ENCODE data around the gene CLTC. TPM values are rescaled to one million over a fixed set of nuclear protein-coding genes. Genes with fewer than 3 reads are reported as not detected.

Gene CLTC
- total and polyA plus RNA-seq, 2 donors (not counting 1 experiment from before 2014, with no cell fraction given), result 25.9 to 114 TPM

GRCh38 chr17:59627274-59627673 lies 7.6 kb downstream of the CLTC start:
- Histone ChIP-seq H3K4me3 (ENCODE audit: control extremely low read depth in 1 of 5, extremely low read depth in 1 of 5, insufficient read depth in 1 of 5, low read depth in 2 of 5, low read length in 4 of 5) (no peak overlapping the region), H3K36me3 (replicated peaks in 1 of 2; ENCODE audit: control extremely low read depth in 1 of 2, control insufficient read depth in 1 of 2, extremely low read depth in 1 of 2, insufficient read depth in 2 of 2, low read length in 1 of 2) (no peaks in the 10 kb centered on the region), H3K27me3 (replicated peaks in 1 of 4; ENCODE audit: control extremely low read depth in 1 of 4, control insufficient read depth in 3 of 4, insufficient read depth in 4 of 4, low read length in 3 of 4) (no peaks in the 10 kb centered on the region), H3K9me3 (ENCODE audit: control extremely low read depth in 1 of 3, control insufficient read depth in 2 of 3, insufficient read depth in 1 of 3, low read length in 2 of 3) (peaks cover 0 to 2% (median 0%) of the 10 kb centered on the region in 3 donors), H2AFZ (ENCODE audit: insufficient read depth, low read depth, low read length, poor library complexity, severe bottlenecking) (no peak overlapping the region), H3K4me2 (replicated peaks; ENCODE audit: low read depth, low read length, poor library complexity, severe bottlenecking) (peak overlapping the region; percentile 63), H3K9ac (ENCODE audit: low read length) (peak overlapping the region; percentile 28), H4K20me1 (ENCODE audit: control insufficient read depth, insufficient read depth, low read length, poor library complexity, severe bottlenecking) (peaks cover 79% of the 10 kb centered on the region), H3K4me1 (ENCODE audit: control insufficient read depth in 2 of 2, insufficient read depth in 2 of 2, low read length in 2 of 2) (peaks cover 56 to 74% of the 10 kb centered on the region in 2 donors), H3K27ac (ENCODE audit: low read length in 2 of 2) (peak overlapping the region; percentile 8 to 64), H3K79me2 (ENCODE audit: control insufficient read depth, insufficient read depth, low read length) (peaks cover 100% of the 10 kb centered on the region)
- Mint-ChIP-seq H3K27me3 (no peaks in the 10 kb centered on the region), H3K4me1 (peaks cover 70% of the 10 kb centered on the region), H3K27ac (no peak overlapping the region), H3K9me3 (ENCODE audit: insufficient read depth) (no peaks in the 10 kb centered on the region), H3K4me3 (peak overlapping the region; percentile 61)
- ATAC-seq (ENCODE audit: low read depth) (no peak), DNase-seq (no peak)
- TF ChIP-seq CTCF (IDR thresholded peaks at IDR 0.05) (no peak), EZH2 (IDR thresholded peaks at IDR 0.05; ENCODE audit: borderline replicate concordance, insufficient read depth, low read depth, low read length, poor library complexity, severe bottlenecking) (no peak)
- intact Hi-C loops (cut with micrococcal nuclease), result loop anchor here (10.0 kb wide), 2 partner anchors 158 to 218 kb away; no protein-coding TSS in a partner anchor
- WGBS (ENCODE audit: insufficient coverage), result no CpG with 5 or more reads among the region's 3 CpGs
- CTCF ChIA-PET, result interaction anchor here (0.9 kb wide), 1 partner anchor 9 kb away, joined by 3 read pairs; no protein-coding TSS in a partner anchor
- POLR2A ChIA-PET, result interaction anchor here (0.5 kb wide), 1 partner anchor 16 kb away, joined by 6 read pairs; no protein-coding TSS in a partner anchor

- no peaks in the 10 kb centered on the region for H3K27me3 Mint-ChIP-seq
- Histone ChIP-seq H3K4me3 (ENCODE audit: control extremely low read depth in 1 of 5, extremely low read depth in 1 of 5, insufficient read depth in 1 of 5, low read depth in 2 of 5, low read length in 4 of 5) (no peak overlapping the region), H3K79me2 (ENCODE audit: control insufficient read depth, insufficient read depth, low read length) (peaks cover 100% of the 10 kb centered on the region), H3K27ac (ENCODE audit: low read length in 2 of 2) (peak overlapping the region; percentile 8 to 64), H4K20me1 (ENCODE audit: control insufficient read depth, insufficient read depth, low read length, poor library complexity, severe bottlenecking) (peaks cover 84% of the 10 kb centered on the region), H3K9me3 (ENCODE audit: control extremely low read depth in 1 of 3, control insufficient read depth in 2 of 3, insufficient read depth in 1 of 3, low read length in 2 of 3) (peaks cover 0 to 2% (median 0%) of the 10 kb centered on the region in 3 donors), H3K9ac (ENCODE audit: low read length) (peak overlapping the region; percentile 28), H3K27me3 (replicated peaks in 1 of 4; ENCODE audit: control extremely low read depth in 1 of 4, control insufficient read depth in 3 of 4, insufficient read depth in 4 of 4, low read length in 3 of 4) (no peaks in the 10 kb centered on the region), H2AFZ (ENCODE audit: insufficient read depth, low read depth, low read length, poor library complexity, severe bottlenecking) (no peak overlapping the region), H3K36me3 (replicated peaks in 1 of 2; ENCODE audit: control extremely low read depth in 1 of 2, control insufficient read depth in 1 of 2, extremely low read depth in 1 of 2, insufficient read depth in 2 of 2, low read length in 1 of 2) (no peaks in the 10 kb centered on the region), H3K4me2 (replicated peaks; ENCODE audit: low read depth, low read length, poor library complexity, severe bottlenecking) (peak overlapping the region; percentile 63), H3K4me1 (ENCODE audit: control insufficient read depth in 2 of 2, insufficient read depth in 2 of 2, low read length in 2 of 2) (peaks cover 55 to 74% of the 10 kb centered on the region in 2 donors)
- POLR2A ChIA-PET, result no interaction called here
- TF ChIP-seq EZH2 (IDR thresholded peaks at IDR 0.05; ENCODE audit: borderline replicate concordance, insufficient read depth, low read depth, low read length, poor library complexity, severe bottlenecking) (no peak), CTCF (IDR thresholded peaks at IDR 0.05) (no peak)
- H3K4me3 Mint-ChIP-seq, result peak overlapping the region; percentile 61
- DNase-seq (peak; percentile 47), ATAC-seq (ENCODE audit: low read depth) (peak; percentile 45)
- intact Hi-C loops (cut with micrococcal nuclease), result loop anchor here (2.0 to 10.0 kb wide), 3 partner anchors 15 to 217 kb away; no protein-coding TSS in a partner anchor
- CTCF ChIA-PET, result interaction anchor here (0.9 kb wide), 1 partner anchor 9 kb away, joined by 3 read pairs; no protein-coding TSS in a partner anchor
- peaks cover 69% of the 10 kb centered on the region for H3K4me1 Mint-ChIP-seq
- whole genome bisulfite sequencing (ENCODE audit: insufficient coverage), result 0% methylated on average over 1 of the region's 2 CpGs
- H3K27ac Mint-ChIP-seq, result peak overlapping the region; percentile 21
- H3K9me3 Mint-ChIP-seq (ENCODE audit: insufficient read depth), result no peaks in the 10 kb centered on the region
These were observed 8.1 kb downstream of the CLTC start for GRCh38 chr17:59627770-59628171.
